Right ventricle myocardium inferior (tissue), 1 donor: ENCODE measurements around the gene NDOR1. TPM values are rescaled to one million over a fixed set of nuclear protein-coding genes. Genes with fewer than 3 reads are reported as not detected.

Experiments used
- ATAC-seq: fragments of 200-7000 bp; cut with Tn5 transposase; one replicate; pipeline ENCODE4 v1.9.1; 2020; ENCODE audit warnings: mild to moderate bottlenecking, moderate library complexity
- DNase-seq: peaks from one replicate; pipeline ENCODE4 v3.0.0; 2021; ENCODE audit errors: missing footprints
- intact Hi-C: fragments of 100-400 bp; cut with DNase I; formaldehyde crosslinking; loops from one replicate; pipeline ENCODE4 v1.11.0; 2022
- total RNA-seq: library from RNA; stranded (reverse); fragmentation: NEBNext Ultra II Directional; extraction: Animal tissue kit (Norgen Biotek cat#: 25700); gene quantifications from one replicate; pipeline ENCODE4 v1.2.1, GENCODE V29; 2021
- donor health status: DM: no; HTN: yes; CAD: no; lungs with severe emphysema.

Gene NDOR1
- total RNA-seq, 1 donor from 2014 or later: 5.9 TPM

DNA sequence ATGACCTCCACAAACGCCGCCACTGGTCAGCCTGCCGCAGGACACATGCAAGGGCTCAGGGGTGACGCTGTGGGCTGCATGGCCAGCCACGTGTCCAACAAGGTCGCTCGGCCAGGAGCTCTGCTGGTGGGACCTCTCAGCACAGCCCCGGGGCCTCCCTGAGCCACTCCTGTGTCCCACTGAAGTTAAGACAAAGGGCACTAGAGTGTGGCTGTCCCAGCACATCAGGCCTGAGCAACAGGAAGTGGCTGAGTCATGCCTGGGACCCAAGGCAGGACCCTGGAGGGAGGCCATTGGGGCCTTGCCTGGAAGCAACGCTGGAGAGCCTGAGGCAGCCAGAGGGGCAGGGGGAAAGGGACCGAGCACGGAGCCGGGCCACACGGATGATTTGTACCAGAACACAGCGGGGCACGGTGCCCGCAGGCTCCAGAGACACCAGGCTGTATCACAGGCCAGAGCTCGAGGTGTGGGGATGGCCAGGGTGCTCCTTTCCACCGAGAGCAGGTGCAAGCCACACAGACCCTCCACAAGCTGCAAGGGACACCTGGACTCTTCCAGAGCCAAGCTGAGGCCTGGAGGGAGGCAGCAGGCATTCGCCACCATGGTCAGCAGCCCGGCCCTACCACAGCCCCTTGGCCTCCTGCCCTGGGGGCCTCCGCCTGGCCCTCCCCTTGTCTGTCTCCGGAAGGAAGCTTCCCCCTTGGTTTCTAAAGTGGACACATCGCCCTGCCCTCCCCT, 27.1 kb upstream of the NDOR1 start:
- ATAC-seq (no peak), DNase-seq (no peak)
- intact Hi-C loops: no loop called here

DNA sequence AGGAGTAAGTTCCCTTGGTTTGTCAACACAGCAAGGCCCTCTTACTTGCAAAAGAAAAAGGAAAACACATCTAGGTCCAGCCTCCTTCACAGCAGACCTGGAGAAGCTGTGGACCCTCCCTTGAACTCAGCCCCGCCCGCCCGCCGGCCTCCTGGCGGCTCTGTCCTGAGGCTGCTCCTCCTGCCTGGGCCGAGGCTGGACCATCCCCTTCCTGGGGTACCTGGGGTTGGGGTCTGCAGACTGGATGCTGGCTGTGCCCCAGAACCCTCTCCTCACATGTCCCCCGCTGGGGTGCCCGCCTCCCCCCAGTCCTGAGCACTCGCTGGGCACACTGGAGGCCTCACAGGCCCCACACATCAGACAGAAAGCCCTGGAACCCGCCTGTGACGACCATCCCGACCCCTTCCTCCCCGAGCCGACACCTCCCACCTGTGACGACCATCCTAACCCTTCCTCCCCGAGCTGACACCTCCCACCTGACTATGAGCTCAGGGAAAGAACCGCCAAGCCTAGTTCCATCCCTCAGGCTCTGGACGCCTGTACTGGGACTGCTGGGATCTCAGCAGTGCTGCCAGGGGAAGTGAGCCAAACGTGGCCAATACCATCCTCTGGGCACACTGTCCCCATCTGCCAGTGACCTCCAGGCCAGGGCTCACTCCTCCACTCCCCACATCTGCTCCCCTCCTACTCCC, 26.4 kb upstream of the NDOR1 start:
- intact Hi-C loops: no loop called here
- DNase-seq: no peak

DNA sequence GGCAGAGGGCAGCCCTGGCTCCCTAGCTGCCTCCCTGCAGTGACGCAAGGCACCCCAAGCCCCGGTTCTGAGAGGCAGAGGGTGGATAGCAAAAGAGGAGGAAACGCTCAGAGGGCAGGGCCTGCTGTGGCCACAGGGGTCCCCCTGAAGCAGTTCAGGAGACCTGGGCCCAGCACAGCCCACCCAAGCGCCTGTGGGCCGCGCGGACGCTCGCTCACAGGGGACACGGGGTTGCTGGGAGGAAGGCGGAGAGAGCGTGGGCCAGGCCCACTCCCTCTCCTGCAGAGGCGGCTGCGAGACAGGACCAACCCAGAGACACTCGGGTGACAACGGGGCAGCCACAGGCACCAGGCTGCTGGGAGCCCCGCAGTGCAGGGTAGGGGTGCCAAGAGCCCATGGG, 25.7 kb upstream of the NDOR1 start:
- DNase-seq: no peak
- no peak for ATAC-seq
- intact Hi-C loops: no loop called here

More for the DNA sequence above, 26.4 kb upstream of the NDOR1 start:
- no peak for ATAC-seq

DNA sequence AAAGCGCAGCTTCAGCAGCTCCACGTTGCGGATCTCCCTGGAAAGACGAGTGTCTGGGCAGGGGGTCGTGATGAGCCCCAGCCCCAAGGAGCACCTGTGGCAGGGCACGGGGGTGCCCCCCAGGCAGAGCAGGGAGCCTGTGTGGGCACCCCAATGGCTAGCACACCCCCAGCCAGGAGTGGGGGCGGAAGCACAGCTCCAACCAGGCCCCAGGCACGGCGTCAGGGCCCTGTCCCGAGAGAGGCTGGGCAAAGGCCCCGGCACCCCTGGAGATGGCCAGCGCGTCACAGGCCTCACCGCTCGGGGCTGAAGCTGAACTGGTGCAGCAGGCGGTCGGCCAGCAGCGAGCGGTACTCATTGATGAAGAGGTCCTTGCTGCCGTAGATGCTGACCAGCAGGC, 25.0 kb upstream of the NDOR1 start:
- intact Hi-C loops: no loop called here
- DNase-seq (no peak), ATAC-seq (no peak)

DNA sequence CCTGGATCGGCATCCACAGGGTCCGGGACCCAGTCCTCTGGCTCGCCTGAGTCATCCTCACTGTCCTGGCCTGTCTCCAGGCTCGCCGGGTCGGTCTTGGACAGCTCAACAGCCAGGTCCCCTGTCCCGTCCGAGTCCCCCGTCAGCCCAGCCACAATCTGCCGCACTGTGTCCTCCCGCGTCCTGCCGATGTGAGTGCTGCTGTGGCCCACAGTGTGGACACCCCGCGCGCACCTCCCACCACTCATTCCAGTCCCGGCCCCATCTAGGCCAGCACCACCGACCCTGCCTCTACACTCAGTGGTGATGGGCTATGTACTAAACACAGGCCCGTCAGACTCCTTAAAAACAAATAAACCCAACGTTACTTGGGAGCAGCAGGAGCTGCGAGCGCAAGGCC, 23.8 kb upstream of the NDOR1 start:
- DNase-seq: no peak
- intact Hi-C loops: no loop called here

DNA sequence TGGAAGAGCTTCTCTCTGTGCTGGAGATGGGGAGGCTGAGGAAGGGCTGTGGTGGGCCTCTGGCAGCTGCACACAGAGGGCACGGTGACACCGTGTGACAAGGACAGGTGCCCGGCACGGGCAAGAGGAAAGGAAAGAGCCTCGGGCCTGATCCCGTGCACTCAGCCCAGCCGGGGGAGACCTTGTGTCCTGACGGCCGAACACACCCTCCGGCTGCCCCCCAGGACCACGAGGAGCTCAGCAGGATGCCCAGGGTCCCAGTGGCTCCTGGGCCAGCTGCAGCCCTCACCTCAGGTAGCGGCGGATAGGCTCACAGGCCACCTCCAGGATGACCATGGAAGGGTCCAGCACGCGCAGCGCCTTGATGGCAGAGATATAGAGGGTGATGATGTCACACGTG, 22.7 kb upstream of the NDOR1 start:
- ATAC-seq: no peak
- no peak for DNase-seq
- intact Hi-C loops: no loop called here

More for the DNA sequence above, 23.8 kb upstream of the NDOR1 start:
- ATAC-seq: no peak

DNA sequence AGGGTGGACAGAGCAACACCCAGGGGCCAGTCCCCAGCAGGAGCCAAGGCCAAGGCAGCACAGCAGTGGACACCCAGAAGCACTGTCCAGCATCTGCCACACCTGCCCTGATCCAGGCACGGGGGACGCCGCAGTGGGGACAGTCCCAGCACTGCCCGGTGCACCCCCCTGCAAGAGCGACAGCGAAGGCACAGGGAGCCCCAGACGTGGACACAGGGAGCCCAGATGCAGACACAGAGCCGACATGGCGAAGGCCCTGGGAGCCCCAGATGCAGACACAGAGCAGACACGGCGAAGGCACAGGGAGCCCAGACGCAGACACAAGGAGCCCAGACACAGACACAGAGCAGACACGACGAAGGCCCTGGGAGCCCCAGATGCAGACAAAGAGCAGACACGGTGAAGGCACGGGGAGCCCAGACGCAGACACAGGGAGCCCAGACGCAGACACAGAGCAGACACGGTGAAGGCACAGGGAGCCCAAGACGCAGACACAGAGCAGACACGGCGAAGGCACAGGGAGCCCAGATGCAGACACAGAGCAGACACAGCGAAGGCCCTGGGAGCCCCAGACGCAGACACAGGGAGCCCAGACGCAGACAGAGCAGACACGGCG, 21.4 kb upstream of the NDOR1 start:
- ATAC-seq (no peak), DNase-seq (no peak)
- intact Hi-C loops: no loop called here

DNA sequence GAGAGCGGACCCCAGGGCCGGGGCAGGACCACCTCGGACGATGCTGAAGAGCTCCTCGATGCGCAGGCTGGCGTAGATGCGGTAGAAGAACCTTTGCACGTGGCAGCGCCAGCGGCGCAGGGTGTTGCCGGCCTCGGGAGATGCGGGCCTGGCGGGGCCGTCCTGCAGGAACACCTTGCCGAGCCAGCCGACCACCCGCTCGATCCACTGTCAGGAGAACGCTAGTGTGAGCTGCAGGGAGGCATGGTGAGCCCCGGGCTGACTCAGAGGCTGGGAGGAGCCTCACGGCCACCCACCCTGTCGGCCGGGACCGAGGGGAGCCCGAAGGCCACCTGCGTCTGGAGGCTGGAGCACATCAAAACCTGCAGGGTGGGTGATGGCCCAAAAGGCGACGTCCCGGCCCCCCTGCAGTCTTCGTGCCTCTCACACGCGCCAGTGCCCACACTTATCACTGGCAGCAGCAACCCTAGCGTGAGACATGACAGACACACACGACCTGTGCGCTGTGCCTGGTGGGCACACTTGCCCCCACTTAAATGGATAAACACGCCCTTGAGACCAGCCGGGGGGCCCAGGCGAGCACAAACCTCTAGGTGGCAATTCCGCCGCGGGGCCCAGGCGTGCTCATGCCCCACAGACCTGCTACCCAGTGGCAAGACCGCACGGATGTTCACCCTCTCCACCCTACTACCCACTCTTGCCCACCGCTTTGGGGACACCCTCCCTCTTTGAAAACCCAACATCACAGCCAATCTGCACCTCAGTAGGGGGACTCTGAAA, 20.4 kb upstream of the NDOR1 start:
- ATAC-seq: no peak
- intact Hi-C loops: loop anchor here (5.0 kb wide), 2 partner anchors 52 to 58 kb away; no protein-coding TSS in a partner anchor
- DNase-seq: no peak

DNA sequence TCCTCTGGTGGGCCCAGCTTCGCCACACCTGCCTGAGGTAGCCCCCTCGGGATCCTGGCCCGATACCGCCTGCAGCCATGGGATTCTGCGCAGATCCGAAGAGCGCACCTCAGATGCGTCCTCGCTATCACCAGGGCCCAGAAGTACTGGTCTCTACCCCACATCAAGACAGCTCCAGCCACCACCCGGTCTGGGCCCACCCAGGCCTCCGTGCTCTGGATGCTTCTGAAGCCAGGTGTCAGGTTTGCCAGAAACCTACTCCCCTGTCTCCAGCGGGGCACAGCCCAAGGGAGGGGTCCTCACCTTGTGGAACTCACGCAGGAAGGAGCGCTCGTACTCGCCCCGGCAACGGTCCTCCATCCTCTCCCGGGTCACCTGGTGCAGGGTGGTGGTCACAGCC, 19.6 kb upstream of the NDOR1 start:
- no peak for DNase-seq
- no peak for ATAC-seq
- intact Hi-C loops: loop anchor here (5.0 kb wide), 2 partner anchors 51 to 59 kb away; no protein-coding TSS in a partner anchor

DNA sequence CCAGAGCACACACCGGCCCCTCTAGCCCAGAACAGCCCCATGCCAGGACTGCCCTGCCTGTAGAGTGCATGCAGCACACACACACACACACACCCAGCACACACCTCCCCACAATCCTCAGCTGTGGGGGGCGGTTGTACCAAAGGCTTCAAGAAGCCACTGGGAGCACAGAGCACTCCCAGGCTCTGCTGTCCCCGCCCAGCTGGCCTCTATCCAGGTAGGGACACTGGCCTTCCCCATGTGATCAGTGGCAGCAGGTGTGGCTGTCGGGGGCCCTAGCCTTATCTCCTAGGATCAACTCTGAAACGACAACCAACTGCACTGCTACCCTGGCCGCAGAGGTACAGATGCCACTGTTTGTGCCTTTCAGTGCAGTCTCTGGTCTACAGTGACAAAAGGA, 19.1 kb upstream of the NDOR1 start:
- no peak for DNase-seq
- intact Hi-C loops: loop anchor here (5.0 kb wide), 2 partner anchors 51 to 59 kb away; no protein-coding TSS in a partner anchor
- no peak for ATAC-seq

DNA sequence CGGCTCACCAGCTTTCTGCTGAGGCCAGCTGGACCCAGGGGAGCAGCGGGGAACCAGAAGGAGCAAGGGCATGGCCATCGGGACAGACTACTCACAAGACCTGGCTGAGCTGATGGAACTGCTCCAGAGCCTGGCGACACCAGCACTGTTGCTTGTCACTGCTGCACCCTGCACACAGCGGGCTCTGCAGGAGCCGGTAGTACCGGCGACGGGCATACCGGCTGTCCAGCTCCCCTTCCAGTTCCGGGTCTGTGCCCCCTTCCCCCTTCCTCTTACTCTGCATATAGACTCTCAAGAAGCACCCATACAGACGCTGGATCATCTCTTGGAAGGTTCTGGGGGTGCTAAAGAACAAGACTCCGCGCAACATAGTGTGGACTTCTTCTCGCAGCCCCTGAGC, 18.1 kb upstream of the NDOR1 start:
- intact Hi-C loops: loop anchor here (5.0 kb wide), 2 partner anchors 50 to 60 kb away; no protein-coding TSS in a partner anchor
- DNase-seq (no peak), ATAC-seq (no peak)

DNA sequence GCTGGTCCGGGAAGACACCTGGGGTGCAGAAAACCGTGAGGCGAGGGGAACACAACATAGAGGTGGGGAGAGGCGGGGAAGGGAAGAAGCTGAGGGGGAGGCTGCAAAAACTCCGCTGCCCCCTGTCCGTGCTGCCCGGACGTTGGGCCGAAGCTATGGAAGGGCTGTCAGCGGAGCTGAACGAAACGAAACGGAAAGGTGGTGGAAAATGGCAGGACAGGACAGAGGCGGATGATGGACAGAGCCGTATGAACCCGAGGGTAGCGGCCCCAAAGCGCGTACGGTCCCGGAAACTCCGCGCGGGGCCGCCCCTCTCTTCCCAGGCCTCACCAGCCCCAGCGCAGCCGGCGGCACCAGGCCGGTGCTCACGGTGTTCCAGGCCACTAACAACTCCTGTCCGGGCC, 17.4 kb upstream of the NDOR1 start:
- ATAC-seq: peak; percentile 6
- intact Hi-C loops: loop anchor here (2.0 to 5.0 kb wide), 5 partner anchors 17 to 73 kb away; partner anchors contain the start of genes DPP7, NDOR1, RNF208 and TMEM203

DNA sequence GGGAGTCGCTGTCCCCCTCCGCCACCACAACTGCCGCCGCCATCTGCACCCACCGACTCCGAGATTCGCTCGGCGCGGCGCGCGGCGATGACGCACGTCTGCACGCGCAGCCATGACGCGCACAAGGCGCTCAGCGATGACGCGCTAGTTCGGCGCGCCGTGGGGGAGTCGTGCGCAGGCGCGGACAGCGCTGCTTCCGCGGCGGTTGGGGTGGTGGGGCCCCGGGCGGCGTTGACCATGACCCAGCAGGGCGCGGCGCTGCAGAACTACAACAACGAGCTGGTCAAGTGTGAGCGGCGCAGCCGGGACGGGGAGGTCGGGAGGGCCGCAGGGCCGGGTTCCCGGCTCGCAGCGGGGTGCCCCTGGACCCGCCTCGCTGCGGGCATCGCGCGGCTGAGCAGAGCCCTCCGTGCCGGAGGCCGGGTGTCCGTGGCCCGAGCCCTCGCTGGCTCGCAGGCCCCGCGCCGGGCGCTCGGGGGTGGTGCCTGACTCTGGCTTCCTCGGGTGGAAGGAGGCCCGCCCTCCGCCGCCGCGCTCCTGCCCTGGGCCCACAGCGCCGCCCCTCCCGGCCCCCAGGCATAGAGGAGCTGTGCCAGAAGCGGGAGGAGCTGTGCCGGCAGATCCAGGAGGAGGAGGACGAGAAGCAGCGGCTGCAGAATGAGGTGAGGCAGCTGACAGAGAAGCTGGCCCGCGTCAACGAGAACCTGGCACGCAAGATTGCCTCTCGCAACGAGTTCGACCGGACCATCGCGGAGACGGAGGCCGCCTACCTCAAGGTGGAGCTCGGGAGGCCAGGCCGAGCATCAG, 16.8 kb upstream of the NDOR1 start, which contains the start of the genes ANAPC2 and SSNA1:
TSS of gene ANAPC2 (minus strand) at position 71 of the 807 bp plus-strand sequence. CDS start at position 43, 28 bp downstream.
TSS of gene SSNA1 (plus strand) at position 187 of the 807 bp plus-strand sequence. CDS start at position 238, 51 bp downstream.
- peak; percentile 97 for DNase-seq
- intact Hi-C loops: loop anchor here (2.0 to 5.0 kb wide), 5 partner anchors 16 to 74 kb away; partner anchors contain the start of genes DPP7, NDOR1, RNF208 and TMEM203
- peak; percentile 90 for ATAC-seq

More for the DNA sequence above, 17.4 kb upstream of the NDOR1 start:
- no peak for DNase-seq

DNA sequence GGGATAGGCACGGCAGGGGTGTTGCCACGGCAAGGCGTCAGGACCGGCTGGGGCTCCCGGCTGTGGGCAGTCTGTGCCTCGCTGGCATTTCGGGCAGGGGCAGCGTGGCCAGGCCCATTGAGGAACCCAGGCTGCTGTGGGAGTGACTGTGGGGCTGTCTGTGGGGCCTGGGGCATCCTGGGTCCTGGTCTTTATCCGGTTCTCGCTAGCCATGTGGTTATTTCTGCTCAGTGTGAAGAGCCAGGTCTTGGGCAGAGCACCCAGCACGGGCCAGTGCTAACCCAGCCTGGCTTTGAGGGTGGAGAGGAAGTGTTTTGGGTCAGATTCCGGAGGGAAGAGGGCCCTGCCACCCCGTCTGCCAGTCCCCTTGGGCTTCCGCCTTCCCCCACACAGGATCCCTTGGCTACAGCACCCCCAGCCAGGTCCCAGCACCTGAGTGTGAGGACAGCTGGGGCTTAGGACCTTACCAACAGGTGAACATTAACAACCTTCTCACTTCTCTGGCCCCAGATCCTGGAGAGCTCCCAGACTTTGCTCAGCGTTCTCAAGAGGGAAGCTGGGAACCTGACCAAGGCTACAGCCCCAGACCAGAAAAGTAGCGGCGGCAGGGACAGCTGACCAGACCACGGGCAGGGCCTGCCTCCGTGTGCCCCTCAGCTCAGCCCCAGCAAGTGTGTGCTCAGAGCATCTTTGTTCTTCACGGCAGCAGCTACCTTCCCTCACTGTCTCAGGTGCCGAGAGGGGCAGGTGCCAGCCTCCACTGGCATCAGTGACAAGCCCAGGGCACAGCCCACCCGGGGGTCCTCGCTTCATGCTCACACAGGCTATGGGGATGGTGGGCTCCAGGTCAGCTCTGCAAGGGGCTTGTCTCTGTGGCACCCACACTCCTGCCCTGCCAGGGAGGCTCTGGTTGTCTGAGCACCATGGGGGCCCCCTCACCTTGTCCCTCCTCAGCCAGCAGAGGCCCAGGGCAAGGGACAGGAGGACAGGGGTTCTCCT, 15.9 kb upstream of the NDOR1 start:
- intact Hi-C loops: loop anchor here (2.0 to 5.0 kb wide), 5 partner anchors 15 to 75 kb away; partner anchors contain the start of genes DPP7, NDOR1, RNF208 and TMEM203
- ATAC-seq: no peak
- no peak for DNase-seq

DNA sequence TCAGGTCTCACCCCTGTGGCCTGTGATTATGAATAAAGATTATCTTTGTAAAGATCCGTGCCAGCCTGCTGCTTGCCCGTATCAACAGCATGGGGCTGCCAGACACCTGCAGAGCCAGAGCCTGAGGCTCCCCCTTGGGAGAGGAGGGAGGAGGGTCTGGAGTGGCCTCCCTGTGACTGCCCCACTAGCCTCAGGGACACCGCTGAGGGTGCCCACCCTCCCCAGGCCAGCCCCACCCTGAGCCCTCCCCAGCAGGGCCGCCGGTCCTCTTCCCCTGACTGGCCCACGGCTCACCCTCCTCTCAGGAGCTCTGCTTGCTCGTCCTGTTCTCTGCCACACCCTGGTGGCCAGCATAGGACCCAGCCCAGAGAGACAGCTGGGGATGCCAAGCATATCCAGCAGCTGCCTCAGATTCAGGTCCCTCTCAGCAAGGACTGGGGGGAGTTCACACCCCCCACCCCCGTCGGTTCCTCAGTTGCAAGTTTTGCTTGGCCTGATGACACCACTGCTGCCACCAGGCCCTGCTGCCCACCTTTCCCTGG, 15.1 kb upstream of the NDOR1 start:
- DNase-seq: no peak
- intact Hi-C loops: no loop called here
- ATAC-seq: no peak

DNA sequence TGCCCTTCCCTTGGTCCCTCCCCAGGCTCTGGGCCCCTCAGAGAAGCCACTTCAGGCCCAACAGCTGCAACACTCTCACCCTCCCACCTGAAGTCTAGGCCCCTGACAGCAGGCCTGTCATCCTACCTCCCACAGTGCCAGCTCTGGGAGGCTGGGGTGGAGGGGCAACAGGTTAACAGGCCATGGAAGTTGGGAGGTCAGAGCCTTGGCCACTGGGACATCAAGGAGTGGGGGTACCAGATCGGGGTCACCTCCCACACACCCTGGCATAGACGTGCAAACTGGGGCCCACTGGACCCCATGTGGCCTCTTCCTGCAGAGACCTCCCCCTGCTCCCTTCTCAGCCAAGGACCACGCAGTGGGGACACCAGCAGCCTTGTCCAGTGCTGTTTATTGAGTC, 14.3 kb upstream of the NDOR1 start:
- intact Hi-C loops: no loop called here
- DNase-seq: no peak
- no peak for ATAC-seq
